HL-60 (cell line): ENCODE measurements around the gene SLIT1.
A peak's percentile ranks its signal among the peaks of the same experiment; 100 is the strongest.

Experiments used
- DNase-seq, 2 experiments: peaks; one replicate each; pipeline ENCODE4 v3.0.0-alpha.2; 2010 to 2020; ENCODE audit warnings: low read depth in 1 of 2, low spot score in 1 of 2
- H3K27ac ChIP-seq: fragments of 250-450 bp; sonication (Bioruptor Pico); replicated peaks from 2 replicates; pipeline ENCODE4 v1.5.1; 2020; ENCODE audit warnings: mild to moderate bottlenecking, moderate library complexity
- H3K27me3 ChIP-seq: fragments of 250-450 bp; sonication (Bioruptor Pico); 2 replicates; pipeline ENCODE4 v1.5.1; 2021; ENCODE audit warnings: mild to moderate bottlenecking, moderate library complexity; ENCODE audit not compliant: insufficient read depth, poor library complexity, severe bottlenecking
- H3K4me3 ChIP-seq: replicated peaks from 2 replicates; pipeline ENCODE4 v1.5.1; 2011; ENCODE audit warnings: mild to moderate bottlenecking, control low read depth, low read length; ENCODE audit not compliant: insufficient read depth
- GABPA ChIP-seq: IDR thresholded peaks from 2 replicates; pipeline ENCODE4 v1.6.1; 2012; ENCODE audit warnings: low read depth
- POLR2AphosphoS5 ChIP-seq: IDR thresholded peaks from 2 replicates; pipeline ENCODE4 v1.6.1; 2012; ENCODE audit warnings: low read depth
- SPI1 ChIP-seq: IDR thresholded peaks from 2 replicates; pipeline ENCODE4 v1.6.1; 2012; ENCODE audit warnings: low read depth, mild to moderate bottlenecking, borderline replicate concordance
- TF ChIP-seq, protein P1 (sequence below): IDR thresholded peaks from one replicate; pipeline ENCODE4 v1.5.1; 2011; ENCODE audit warnings: low read length, control low read depth, inconsistent platforms; ENCODE audit not compliant: insufficient read depth
- TF ChIP-seq, protein P2 (sequence below): IDR thresholded peaks from 2 replicates; pipeline ENCODE4 v1.6.1; 2012; ENCODE audit warnings: low read depth; ENCODE audit not compliant: insufficient replicate concordance

Gene SLIT1

DNA sequence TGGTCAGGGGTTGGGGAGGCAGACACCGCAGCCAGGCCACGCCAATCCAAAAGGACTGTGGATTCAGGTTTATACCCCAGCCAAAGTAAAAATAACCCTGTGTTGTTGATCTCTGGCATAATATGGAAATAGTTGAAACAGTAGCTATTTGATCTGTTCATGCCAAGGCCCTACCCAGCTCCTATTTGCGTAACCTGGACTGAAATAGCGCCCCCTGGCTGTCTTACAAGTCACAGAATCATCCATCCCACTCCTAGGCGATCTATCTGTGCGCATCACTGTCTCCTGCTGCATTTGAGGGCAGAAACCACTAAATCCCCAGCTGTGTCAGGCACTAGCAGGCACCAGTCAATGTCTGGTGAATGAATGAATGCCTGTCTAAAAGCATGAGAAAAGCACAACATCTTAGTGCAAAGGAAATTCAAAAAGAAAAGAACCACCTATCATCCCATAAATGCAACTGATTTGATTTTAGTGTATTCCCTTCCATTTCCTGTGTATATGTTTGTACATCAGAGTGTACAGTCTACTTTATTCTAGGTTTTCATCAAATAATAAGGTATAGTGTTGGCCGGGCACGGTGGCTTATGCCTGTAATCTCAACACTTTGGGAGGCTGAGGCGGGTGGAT is 160.0 kb downstream of the SLIT1 start:
- H3K27me3 ChIP-seq = peaks cover 9% of the 10 kb centered on the region
- DNase-seq = peak; percentile 27 to 62

DNA sequence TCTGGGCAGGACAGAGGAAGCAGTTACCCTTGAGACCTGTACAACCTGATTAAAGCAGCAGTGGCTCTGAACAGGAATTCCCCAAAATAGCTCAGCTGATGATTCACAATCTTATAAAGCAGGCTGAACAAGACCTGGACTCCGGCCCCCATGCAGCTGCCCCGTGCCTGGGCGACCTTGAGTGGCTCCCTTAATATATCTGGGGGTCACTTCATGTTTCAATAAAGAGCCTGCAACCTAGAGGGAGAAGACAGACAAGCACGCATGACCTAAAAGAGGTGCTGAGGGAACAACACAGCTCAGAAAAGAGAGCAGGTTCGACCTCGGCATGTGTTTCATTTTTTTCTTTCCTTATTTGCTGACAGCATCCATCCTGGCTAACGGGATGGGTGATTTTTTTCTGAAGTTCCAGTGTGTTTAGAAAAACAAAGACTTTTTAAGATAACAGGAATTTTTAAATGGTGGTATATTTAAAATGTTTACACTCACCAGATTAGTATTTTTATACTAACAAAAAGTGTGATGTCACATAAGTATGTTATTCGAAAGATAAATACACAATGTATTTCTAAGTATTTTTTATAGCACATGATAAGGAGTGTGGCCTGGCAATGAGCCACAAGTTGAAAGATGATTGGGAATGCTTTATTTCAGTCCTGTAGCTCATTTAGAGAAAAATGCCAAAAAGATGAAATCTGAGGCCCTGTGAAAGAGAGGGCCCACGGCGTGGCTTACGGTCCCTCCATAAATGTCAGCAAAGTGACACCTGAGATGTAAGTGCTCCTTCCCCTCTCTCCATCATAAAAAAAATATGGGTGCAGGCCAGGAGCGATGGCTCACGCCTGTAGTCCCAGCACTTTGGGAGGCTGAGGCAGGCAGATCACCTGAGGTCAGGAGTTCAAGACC is 161.3 kb downstream of the SLIT1 start:
- no peak for TF ChIP-seq GABPA
- no peak for TF ChIP-seq SPI1
- TF ChIP-seq, protein P1, sequence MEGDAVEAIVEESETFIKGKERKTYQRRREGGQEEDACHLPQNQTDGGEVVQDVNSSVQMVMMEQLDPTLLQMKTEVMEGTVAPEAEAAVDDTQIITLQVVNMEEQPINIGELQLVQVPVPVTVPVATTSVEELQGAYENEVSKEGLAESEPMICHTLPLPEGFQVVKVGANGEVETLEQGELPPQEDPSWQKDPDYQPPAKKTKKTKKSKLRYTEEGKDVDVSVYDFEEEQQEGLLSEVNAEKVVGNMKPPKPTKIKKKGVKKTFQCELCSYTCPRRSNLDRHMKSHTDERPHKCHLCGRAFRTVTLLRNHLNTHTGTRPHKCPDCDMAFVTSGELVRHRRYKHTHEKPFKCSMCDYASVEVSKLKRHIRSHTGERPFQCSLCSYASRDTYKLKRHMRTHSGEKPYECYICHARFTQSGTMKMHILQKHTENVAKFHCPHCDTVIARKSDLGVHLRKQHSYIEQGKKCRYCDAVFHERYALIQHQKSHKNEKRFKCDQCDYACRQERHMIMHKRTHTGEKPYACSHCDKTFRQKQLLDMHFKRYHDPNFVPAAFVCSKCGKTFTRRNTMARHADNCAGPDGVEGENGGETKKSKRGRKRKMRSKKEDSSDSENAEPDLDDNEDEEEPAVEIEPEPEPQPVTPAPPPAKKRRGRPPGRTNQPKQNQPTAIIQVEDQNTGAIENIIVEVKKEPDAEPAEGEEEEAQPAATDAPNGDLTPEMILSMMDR = no peak
- no peak for DNase-seq
- Histone ChIP-seq H3K27me3 (peaks cover 2% of the 10 kb centered on the region), H3K27ac (no peak overlapping the region), H3K4me3 (no peak overlapping the region)

More for the DNA sequence above, 160.0 kb downstream of the SLIT1 start:
- TF ChIP-seq, protein P1 = peak; percentile 62
- TF ChIP-seq SPI1 = no peak
- H3K27ac ChIP-seq = no peak overlapping the region
- H3K4me3 ChIP-seq = no peak overlapping the region

DNA sequence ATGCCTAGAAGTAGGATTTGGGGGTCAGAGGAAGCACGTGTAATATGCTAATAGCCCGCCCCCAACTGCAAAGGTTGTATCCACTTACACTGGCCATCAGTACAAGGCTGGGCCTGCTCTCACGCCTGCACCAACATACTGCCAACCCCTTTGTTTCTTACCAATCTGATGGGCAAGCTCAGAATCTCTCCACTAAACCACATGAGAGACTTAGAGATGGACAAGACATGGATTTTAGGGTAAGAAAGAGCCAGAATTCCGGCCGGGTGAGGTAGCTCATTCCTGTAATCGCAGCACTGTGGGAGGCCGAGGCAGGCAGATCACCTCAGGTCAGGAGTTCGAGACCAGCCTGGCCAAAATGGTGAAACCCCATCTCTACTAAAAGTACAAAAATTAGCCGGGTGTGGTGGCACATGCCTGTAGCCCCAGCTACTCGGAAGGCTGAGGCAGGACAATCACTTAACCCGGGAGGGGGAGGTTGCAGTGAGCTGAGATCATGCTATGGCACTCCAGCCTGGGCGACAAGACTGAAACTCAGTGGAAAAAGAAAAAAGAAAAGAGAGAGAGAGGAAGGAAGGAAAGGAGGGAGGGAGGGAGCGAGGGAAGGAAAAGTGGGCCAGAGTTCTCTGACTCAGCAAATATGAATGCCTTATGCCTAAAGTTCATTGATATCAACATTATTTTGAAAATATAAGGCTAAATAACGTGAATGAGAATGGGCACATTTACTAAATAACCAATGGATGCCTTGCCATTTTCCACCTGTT is 162.2 kb downstream of the SLIT1 start:
- Histone ChIP-seq H3K27ac (no peak overlapping the region), H3K27me3 (peaks cover 2% of the 10 kb centered on the region), H3K4me3 (no peak overlapping the region)
- DNase-seq = no peak
- TF ChIP-seq, protein P1 = no peak
- TF ChIP-seq SPI1 (no peak), POLR2AphosphoS5 (no peak), GABPA (no peak)
- TF ChIP-seq, protein P2, sequence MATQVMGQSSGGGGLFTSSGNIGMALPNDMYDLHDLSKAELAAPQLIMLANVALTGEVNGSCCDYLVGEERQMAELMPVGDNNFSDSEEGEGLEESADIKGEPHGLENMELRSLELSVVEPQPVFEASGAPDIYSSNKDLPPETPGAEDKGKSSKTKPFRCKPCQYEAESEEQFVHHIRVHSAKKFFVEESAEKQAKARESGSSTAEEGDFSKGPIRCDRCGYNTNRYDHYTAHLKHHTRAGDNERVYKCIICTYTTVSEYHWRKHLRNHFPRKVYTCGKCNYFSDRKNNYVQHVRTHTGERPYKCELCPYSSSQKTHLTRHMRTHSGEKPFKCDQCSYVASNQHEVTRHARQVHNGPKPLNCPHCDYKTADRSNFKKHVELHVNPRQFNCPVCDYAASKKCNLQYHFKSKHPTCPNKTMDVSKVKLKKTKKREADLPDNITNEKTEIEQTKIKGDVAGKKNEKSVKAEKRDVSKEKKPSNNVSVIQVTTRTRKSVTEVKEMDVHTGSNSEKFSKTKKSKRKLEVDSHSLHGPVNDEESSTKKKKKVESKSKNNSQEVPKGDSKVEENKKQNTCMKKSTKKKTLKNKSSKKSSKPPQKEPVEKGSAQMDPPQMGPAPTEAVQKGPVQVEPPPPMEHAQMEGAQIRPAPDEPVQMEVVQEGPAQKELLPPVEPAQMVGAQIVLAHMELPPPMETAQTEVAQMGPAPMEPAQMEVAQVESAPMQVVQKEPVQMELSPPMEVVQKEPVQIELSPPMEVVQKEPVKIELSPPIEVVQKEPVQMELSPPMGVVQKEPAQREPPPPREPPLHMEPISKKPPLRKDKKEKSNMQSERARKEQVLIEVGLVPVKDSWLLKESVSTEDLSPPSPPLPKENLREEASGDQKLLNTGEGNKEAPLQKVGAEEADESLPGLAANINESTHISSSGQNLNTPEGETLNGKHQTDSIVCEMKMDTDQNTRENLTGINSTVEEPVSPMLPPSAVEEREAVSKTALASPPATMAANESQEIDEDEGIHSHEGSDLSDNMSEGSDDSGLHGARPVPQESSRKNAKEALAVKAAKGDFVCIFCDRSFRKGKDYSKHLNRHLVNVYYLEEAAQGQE = no peak

DNA sequence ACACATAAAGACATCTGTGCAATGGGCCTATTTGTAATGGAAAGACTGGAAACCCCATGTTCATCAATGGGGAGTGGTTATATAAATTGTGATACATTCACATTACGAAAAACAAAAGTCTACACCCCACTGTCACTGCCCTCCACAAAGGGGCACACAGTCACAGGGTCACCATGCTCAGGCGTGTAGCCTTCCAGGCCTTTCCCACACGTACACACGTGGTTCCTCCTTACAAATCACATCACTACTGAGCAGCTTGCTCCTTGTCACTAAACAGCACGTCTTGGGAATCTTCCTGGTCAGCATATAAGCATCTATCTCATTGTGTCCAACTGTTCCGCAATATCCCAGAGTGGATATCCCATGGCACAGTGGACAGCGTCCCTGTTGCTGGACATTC is 163.1 kb downstream of the SLIT1 start:
- Histone ChIP-seq H3K27me3 (peaks cover 2% of the 10 kb centered on the region), H3K27ac (no peak overlapping the region), H3K4me3 (no peak overlapping the region)
- TF ChIP-seq GABPA = no peak
- no peak for TF ChIP-seq POLR2AphosphoS5
- TF ChIP-seq, protein P1 = no peak
- TF ChIP-seq, protein P2 = no peak
- TF ChIP-seq SPI1 = no peak
- DNase-seq = no peak
